NCI-H510A (cell line): ENCODE results near the gene ERC2.
"Not testable (repeated sequence)": the region's sequence is repeated elsewhere in the genome, so short reads cannot be mapped to it uniquely, and the experiment has no call there.

Experiments
- DNase-seq: peaks from one replicate; lab custom pipeline; 2025; lab: John Stamatoyannopoulos, UW

Gene ERC2

DNA sequence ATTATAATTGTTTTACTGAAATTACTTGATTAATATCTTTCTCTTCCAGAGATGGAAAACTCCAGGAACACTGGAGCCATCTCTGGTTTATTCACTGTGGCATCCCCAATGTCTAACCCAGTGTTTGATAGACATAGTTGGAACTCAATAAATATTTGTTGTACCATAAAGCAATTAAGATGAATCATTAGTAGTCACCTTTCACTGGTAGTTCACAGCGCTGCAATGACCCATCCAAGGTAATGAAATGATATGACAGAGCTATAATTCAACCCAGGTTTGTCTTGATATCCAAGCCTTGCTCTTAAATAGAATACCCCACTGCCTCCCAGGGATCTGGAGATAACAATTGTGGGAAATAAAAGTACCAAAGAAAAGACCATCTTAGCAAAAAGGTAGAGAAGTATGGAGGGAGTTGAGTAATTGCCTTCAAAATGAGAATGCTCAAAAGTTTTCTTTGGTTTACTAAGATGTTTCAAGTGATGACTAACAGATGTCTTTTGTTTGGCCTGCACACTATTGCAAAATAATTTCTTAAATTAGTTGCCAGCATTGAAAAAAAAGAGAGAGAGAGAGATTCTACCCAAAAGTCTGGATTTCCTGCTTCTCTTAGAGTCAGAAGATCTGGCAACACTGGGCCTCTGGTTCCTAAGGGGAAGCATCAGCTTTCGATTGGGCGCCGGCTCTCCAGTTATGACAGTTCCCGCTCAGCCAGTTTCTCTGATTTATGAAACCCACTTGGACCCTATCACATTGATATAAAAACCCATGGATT is 348.5 kb downstream of the ERC2 start:
- DNase-seq, result no peak

GRCh38 chr3:56118968-56119367 is 349.3 kb downstream of the ERC2 start:
- no peak for DNase-seq

GRCh38 chr3:56115698-56116097 is 352.6 kb downstream of the ERC2 start:
- no peak for DNase-seq

DNA sequence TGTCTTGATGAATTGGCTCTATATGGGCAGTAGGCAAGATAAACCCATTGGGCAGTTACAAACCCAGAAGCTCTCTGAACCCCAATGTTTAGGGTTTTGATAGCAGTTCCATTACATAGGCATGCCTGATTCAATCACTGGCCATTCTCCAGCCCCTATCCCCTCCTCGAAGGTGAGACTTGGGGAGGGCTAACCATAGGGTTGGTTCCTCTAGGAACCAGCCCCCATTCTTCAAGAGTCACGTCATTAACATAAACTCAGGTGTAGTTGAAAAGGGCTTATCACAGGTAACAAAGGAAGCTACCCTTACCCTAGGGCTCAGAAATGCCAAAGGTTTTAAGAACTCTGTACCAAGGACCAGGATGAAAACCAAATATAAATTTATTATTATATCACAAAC is 353.1 kb downstream of the ERC2 start:
- DNase-seq, result no peak

DNA sequence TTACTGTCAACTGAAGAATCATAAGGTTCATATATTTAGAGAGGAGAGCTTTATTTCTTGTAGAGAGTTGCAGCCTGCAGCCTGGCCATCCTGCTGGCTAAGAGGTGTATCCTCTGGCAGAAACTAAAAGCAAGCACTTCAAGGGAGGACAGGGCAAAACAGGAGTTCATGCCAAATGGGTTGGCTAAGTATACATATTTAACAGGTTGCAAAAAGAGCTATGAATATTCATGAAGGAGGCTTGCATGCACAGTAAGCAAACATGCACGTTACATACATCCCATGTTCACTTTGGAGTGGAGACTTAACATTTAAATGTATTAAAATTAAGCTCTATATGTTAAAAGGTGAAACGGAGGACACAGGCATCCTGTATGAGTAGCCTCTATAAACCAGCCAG is 354.4 kb downstream of the ERC2 start:
- DNase-seq, result no peak

DNA sequence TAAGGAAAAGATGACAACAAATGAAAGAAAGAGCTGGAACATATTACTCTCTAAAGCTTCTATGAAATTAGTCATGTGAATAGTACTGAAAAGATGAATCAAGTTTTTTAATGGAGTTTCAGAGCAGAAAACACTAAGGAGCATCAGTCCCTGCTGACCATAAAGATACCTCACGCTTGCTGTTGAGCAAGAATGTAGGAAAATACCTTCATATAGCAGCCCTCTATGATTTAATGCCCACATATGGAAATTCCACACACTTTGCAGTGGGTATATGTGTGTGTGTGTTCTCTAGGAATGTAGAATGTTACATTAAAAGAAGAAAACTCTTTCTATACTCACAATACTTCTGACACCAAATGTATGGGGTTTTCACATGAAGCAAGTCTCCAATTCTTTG is 355.0 kb downstream of the ERC2 start:
- no peak for DNase-seq

DNA sequence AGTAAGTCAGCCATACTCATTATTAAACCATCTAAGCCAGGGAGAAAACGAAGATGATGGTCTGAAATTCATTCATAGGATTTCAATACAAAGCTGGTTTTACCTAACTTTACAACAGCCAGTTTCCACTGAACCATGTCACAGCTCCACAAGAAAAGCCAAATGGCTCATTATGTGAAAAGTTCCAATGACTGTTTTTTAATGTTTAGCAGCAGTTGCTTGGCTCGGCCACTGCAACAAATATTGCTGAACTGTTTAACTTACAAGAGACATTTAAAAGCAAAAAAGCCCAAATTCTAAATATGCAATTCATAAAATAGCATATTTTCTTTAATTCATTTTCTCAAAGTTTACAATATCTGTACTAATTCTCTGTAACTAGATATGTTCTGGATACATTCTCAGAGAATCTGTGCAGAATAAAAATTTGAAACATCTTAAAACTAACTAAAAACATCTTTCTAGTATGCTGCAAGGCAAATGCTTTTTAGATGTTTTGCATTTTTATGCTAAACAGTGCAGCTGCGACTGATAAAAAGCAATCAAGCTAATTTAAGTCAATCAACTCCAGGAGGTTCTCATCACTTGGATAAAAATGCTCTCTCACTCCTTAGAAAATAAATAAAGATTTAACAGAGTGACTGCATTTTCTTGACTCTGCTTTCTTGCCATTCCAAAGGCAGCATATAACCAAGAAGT is 356.5 kb downstream of the ERC2 start:
- no peak for DNase-seq

DNA sequence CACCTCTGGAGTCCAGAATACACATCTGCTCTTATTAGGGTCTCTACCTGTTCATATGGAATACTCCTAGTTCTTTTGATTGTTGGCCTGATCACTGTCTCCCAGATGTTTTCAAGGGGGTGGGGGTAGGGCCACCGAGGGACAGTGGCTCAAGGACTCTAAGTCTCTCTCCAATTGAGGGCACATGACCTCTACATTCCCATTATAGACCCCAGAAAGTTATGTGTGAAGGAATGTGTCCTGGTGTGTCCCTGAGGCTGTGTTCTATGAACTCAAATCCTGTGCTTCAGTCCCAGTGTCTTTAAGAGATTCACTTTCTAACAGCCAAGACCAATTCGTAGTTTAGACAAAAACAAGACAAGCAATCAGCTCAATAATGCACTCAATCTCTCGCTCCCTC is 357.4 kb downstream of the ERC2 start:
- no peak for DNase-seq

DNA sequence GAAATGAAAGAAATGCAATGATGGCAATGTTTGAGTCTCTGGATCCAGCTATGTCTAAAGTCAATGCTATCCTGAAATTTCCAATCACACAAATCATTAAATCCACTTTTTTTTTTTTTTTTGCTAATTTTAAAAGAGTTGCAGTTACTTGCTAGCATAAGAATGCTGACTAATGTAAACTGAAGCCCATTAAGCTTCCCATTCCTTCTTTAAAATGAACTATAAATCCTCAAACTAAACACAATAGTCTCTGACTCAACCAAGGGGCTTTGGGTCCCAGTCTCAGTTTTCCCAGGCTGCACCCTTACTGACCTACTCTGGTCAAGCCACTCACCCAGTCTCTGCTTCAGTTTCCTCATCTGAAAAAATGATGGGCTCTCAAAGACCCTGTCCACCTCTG is 361.1 kb downstream of the ERC2 start:
- DNase-seq, result no peak

GRCh38 chr3:56102032-56102431 is 366.2 kb downstream of the ERC2 start:
- no peak for DNase-seq

GRCh38 chr3:56101576-56101975 is 366.7 kb downstream of the ERC2 start:
- DNase-seq, result no peak

DNA sequence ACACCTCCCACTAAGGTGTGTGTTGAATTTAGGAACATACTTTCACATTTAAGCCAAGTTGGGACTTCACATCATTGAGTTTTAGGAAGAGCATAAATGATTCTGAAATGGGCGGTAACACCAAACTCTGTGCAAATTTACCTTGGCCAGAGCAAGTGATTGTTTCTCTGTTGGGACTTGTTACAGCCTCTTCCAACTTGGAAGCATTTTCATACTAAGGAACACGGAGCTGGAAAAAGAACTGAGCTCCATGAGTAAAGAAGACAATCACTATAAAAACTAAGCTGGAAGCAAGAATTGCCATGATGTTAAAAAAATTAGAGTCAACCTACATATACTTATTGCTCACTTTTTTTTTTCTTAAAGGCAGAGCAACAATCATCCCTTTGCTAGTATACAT is 371.3 kb downstream of the ERC2 start:
- DNase-seq, result no peak

DNA sequence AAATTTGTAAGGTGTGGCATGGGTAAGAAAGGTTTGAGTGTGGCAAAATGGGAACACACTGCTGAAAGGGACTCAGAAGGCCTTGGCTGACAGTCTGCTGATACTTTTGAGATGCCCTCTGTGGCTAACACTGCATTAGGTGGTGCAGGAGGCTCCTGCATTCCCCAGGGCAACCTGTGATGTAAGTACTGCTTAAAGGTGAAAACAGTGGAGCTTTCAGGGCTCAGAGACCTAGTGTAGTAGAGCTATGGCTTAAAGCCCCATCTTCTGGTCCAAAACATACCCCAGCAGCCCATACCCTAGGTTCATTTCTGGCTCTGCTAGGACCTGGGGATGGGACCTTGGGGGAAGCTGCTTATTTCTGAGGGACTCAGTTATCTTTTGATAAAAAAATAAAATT is 374.1 kb downstream of the ERC2 start:
- DNase-seq, result no peak

GRCh38 chr3:56089739-56090138 is 378.5 kb downstream of the ERC2 start:
- no peak for DNase-seq

DNA sequence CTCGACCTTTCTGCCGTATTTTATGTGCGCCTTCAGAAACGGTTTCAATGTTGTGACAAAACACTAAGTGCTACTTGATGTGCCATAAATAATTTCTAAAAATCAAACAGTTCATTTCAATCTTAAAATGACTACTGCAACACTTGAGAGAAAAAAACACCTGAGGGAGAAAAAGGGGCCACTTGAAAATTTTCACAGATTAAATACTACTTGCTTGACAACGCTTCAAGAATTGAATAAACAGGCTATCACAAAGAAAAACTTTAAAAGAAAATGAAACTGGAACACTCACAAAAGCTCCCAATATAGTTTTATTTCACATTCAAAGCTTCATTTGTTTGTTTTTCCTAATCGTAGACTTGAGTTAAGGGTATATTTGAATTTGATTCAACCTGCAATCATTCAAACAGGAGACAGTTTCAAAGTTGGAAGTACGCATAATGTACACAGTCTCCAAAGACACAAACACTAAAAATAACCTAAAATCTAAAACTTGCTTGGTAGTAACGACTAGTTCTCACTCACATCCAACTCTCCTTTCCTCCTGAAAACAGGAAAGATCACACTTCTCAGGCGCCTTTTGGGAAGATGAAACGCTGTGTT is 380.7 kb downstream of the ERC2 start:
- no peak for DNase-seq

GRCh38 chr3:56086355-56086754 is 381.9 kb downstream of the ERC2 start:
- no peak for DNase-seq

DNA sequence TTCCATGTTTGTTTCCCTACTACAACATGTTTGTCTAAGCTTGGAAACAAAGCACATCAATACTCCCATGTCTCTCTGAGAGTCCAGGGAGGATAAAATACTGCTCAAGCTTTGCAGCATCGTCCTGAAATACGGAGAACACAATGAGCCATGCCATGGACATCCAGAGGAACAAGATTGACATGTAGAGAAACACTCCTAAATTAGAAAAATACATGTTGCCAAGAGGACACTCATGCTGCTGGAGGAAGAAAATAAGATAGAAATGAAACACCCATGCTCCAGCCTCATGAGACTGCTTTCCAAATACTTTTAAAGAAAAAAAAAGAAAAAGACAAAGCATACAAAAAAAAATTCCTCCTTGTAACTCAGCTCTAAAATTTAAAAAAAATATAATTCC is 387.0 kb downstream of the ERC2 start:
- DNase-seq, result no peak

DNA sequence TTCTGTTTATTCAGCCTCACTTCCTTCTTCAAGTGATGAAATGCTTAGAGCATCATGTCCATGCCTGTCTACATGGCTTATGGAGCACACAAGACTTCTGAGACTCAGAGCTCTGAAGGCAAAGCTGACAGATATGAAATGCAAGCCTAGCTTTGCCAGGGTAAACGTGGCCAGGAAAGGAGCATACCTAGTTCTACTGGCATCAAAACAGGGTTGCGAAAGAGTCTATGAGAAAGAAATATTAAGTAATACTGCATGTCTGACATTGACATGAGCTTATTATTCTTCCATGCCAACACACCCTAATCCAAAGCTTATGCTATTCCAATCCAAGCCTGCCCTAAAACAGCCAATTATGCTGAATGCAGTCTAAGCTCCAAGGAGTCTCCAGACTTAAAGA is 391.5 kb downstream of the ERC2 start:
- DNase-seq, result no peak

DNA sequence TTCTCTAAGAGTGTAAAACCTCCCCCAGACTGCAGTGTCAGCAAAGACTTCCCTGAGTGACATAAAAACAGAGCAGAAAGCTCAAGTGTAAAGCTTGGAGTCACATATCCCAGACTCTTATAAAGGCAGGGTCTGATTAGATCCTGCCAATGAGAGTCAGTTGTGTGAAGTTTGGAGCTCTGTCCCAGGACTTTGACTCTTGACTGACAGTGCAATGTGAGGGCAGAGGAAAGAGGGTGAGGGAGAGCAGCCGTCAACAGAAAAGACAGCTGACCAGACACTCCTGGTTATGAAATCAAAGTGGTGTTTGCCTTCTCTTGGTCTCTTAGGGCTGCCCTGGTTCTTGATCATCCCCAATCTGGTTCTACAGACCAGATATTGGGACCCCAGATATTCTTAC is 393.2 kb downstream of the ERC2 start:
- no peak for DNase-seq

- no peak for DNase-seq
These were observed 398.5 kb downstream of the ERC2 start for GRCh38 chr3:56069766-56070165.

DNA sequence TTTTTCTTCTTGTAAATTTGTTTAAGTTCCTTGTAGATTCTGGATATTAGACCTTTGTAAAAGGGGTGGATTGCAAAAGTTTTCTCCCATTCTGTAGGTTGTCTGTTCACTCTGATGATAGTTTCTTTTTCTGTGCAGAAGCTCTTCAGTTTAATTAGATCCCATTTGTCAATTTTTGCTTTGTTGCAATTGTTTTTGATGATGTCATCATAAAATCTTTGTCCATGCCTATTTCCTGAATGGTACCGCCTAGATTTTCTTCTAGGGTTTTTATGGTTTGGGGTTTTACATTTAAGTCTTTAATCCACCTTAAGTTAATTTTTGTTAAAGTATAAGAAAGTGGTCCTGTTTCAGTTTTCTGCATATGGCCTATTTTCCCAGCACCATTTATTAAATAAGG is 401.9 kb downstream of the ERC2 start:
- not testable (repeated sequence) for DNase-seq

DNA sequence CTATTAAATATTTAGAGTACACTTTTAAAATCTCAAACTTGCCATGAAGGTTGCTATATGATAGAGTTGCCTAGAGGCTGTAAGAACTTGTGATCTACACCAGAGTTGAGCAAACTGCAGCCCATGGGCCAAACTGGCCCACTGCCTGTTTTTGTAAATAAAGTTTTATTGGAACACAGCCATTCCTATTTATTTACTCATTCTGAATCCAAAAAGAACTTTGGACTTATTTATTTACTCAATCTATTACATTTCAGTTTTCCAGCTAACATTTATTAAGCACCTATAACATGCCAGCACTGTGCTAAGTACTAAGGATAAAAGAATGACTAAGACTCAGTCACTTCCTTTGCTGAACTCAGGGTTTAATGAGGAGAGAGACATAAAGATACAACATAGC is 403.6 kb downstream of the ERC2 start:
- DNase-seq, result no peak

DNA sequence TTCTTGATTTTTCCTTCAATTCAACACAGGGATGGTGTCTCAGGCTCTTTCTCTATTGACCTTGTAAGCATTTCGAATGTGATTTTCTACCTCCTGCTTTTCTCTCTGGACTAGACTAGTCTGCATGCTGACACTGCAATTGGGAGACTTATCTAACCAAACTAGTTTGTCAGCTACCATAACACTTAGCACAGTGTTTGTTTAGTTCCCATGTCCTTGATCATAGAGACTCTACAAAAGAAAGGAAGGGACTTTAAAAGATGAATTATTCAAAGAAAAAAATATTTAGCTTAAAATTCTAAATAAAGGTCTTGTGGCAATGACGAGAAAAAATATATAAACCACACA is 407.0 kb downstream of the ERC2 start:
- no peak for DNase-seq
